ENCODE results near the gene GAMT.
A peak's percentile ranks its signal among the peaks of the same experiment; 100 is the strongest.

The GAMT gene

GRCh38 chr19:1400281-1401137, 833 bp downstream of the GAMT start:
- Histone ChIP-seq H3K27ac (ENCODE audit: low read depth, low read length) (no peak overlapping the region), H3K4me1 (ENCODE audit: control insufficient read depth, insufficient read depth, low read length) (peaks cover 2% of the 10 kb centered on the region), H3K4me3 (ENCODE audit: low read length) (peak overlapping the region; percentile 67), H3K36me3 (ENCODE audit: control insufficient read depth, insufficient read depth, low read length) (no peaks in the 10 kb centered on the region), H3K27me3 (ENCODE audit: control insufficient read depth, insufficient read depth, low read length) (peaks cover 15% of the 10 kb centered on the region), H3K9ac (ENCODE audit: low read length) (no peak overlapping the region)

GRCh38 chr19:1399745-1400144, 1.6 kb downstream of the GAMT start:
- Histone ChIP-seq H3K36me3 (ENCODE audit: control insufficient read depth, insufficient read depth, low read length) (no peaks in the 10 kb centered on the region), H3K27ac (ENCODE audit: low read depth, low read length) (no peak overlapping the region), H3K4me3 (ENCODE audit: low read length) (no peak overlapping the region), H3K9ac (ENCODE audit: low read length) (no peak overlapping the region), H3K27me3 (ENCODE audit: control insufficient read depth, insufficient read depth, low read length) (peaks cover 15% of the 10 kb centered on the region), H3K4me1 (ENCODE audit: control insufficient read depth, insufficient read depth, low read length) (peaks cover 2% of the 10 kb centered on the region)

DNA sequence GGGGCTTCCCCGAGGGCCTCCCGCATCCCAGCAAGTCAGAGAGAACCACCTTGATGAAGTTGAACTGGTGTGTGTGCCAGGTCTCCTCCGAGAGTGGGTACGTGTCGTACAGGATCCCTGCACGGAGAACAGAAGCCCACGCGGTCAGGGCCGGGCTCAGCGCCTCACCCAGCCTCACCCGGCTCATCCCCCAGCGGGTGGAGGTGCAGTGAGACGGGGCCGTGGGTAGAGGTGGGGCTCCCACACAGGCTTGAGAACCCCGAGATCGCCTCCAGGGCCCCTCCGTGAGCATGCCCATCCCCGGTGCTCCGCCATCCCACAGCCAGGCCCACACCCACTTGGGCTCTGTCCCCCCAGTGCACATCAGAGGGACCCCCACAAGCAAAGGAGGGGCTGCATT, 2.3 kb downstream of the GAMT start:
- no peak overlapping the region for H3K9ac ChIP-seq (ENCODE audit: low read length)
- no peak overlapping the region for H3K4me3 ChIP-seq (ENCODE audit: low read length)
- no peaks in the 10 kb centered on the region for H3K36me3 ChIP-seq (ENCODE audit: control insufficient read depth, insufficient read depth, low read length)
- peaks cover 15% of the 10 kb centered on the region for H3K27me3 ChIP-seq (ENCODE audit: control insufficient read depth, insufficient read depth, low read length)
- peaks cover 2% of the 10 kb centered on the region for H3K4me1 ChIP-seq (ENCODE audit: control insufficient read depth, insufficient read depth, low read length)
- H3K27ac ChIP-seq (ENCODE audit: low read depth, low read length), result no peak overlapping the region

DNA sequence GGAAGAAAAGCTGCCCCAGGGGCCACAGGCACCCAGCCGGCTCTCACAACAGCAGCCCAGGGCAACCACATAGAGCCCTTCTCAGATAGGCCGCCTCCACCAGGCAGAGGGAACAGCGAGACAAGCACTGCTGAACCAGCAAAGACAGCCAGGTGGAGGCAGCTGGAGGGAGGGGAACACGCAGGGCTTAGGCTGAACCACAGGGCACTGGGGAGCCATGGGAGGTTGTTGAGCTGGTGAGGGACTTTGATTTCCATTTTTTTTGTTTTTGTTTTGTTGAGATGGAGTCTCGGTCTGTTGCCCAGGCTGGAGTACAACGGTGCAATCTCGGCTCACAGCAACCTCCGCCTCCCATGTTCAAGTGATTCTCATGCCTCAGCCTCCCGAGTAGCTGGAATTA, 3.5 kb downstream of the GAMT start:
- no peak overlapping the region for H3K9ac ChIP-seq (ENCODE audit: low read length)
- H3K4me3 ChIP-seq (ENCODE audit: low read length), result no peak overlapping the region
- H3K27me3 ChIP-seq (ENCODE audit: control insufficient read depth, insufficient read depth, low read length), result peaks cover 12% of the 10 kb centered on the region
- H3K4me1 ChIP-seq (ENCODE audit: control insufficient read depth, insufficient read depth, low read length), result peaks cover 2% of the 10 kb centered on the region
- H3K36me3 ChIP-seq (ENCODE audit: control insufficient read depth, insufficient read depth, low read length), result peaks cover 9% of the 10 kb centered on the region
- H3K27ac ChIP-seq (ENCODE audit: low read depth, low read length), result no peak overlapping the region

GRCh38 chr19:1396768-1397679, 4.3 kb downstream of the GAMT start:
- Histone ChIP-seq H3K36me3 (ENCODE audit: control insufficient read depth, insufficient read depth, low read length) (peaks cover 12% of the 10 kb centered on the region), H3K9ac (ENCODE audit: low read length) (no peak overlapping the region), H3K4me3 (ENCODE audit: low read length) (no peak overlapping the region), H3K27me3 (ENCODE audit: control insufficient read depth, insufficient read depth, low read length) (peaks cover 5% of the 10 kb centered on the region), H3K27ac (ENCODE audit: low read depth, low read length) (no peak overlapping the region), H3K4me1 (ENCODE audit: control insufficient read depth, insufficient read depth, low read length) (peaks cover 2% of the 10 kb centered on the region)

GRCh38 chr19:1396019-1396767, 5.1 kb downstream of the GAMT start:
- Histone ChIP-seq H3K4me1 (ENCODE audit: control insufficient read depth, insufficient read depth, low read length) (peaks cover 2% of the 10 kb centered on the region), H3K27ac (ENCODE audit: low read depth, low read length) (no peak overlapping the region), H3K36me3 (ENCODE audit: control insufficient read depth, insufficient read depth, low read length) (peaks cover 12% of the 10 kb centered on the region), H3K4me3 (ENCODE audit: low read length) (no peak overlapping the region), H3K27me3 (ENCODE audit: control insufficient read depth, insufficient read depth, low read length) (peaks cover 4% of the 10 kb centered on the region), H3K9ac (ENCODE audit: low read length) (no peak overlapping the region)

DNA sequence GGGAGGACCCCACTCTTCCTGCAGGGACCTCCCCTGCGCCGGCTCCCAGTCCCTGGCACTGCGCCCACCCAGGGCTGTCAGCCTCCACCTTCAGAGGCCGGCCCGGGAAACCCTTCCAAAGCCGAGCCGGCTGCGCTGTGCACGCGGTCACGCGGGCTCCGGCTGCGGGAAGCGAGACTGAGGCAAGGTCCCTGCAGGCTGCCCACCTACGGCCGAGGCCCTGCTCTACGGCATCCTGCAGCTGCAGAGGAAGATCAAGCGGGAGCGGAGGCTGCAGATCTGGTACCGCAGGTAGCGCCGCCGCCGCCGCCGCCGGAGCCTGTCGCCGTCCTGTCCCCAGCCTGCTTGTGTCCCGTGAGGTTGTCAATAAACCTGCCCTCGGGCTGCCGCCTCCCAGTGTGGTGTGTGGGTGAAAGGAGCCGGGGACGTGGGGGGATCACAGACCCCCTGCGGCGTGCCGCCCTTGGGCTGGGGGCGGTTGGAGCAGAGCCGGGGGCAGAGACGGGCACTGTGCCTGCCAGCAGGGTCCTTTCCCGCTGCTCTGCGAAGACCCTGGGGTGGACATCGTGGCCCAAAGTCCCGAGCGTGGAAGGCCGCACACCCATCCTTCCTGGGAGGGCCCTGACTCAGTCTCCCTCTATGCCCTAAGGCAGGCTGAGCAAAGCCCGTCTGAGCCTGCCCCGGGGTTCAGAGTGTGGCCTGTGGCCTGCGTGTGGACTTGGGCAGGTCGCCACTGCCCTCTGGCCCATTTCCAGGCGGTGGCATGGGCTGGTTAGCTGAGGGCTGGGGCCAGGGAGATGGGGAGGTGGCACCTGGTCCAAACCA, 5.9 kb downstream of the GAMT start:
- H3K4me3 ChIP-seq (ENCODE audit: low read length), result no peak overlapping the region
- no peaks in the 10 kb centered on the region for H3K4me1 ChIP-seq (ENCODE audit: control insufficient read depth, insufficient read depth, low read length)
- H3K27ac ChIP-seq (ENCODE audit: low read depth, low read length), result no peak overlapping the region
- no peak overlapping the region for H3K9ac ChIP-seq (ENCODE audit: low read length)
- peaks cover 4% of the 10 kb centered on the region for H3K27me3 ChIP-seq (ENCODE audit: control insufficient read depth, insufficient read depth, low read length)
- H3K36me3 ChIP-seq (ENCODE audit: control insufficient read depth, insufficient read depth, low read length), result peaks cover 15% of the 10 kb centered on the region

DNA sequence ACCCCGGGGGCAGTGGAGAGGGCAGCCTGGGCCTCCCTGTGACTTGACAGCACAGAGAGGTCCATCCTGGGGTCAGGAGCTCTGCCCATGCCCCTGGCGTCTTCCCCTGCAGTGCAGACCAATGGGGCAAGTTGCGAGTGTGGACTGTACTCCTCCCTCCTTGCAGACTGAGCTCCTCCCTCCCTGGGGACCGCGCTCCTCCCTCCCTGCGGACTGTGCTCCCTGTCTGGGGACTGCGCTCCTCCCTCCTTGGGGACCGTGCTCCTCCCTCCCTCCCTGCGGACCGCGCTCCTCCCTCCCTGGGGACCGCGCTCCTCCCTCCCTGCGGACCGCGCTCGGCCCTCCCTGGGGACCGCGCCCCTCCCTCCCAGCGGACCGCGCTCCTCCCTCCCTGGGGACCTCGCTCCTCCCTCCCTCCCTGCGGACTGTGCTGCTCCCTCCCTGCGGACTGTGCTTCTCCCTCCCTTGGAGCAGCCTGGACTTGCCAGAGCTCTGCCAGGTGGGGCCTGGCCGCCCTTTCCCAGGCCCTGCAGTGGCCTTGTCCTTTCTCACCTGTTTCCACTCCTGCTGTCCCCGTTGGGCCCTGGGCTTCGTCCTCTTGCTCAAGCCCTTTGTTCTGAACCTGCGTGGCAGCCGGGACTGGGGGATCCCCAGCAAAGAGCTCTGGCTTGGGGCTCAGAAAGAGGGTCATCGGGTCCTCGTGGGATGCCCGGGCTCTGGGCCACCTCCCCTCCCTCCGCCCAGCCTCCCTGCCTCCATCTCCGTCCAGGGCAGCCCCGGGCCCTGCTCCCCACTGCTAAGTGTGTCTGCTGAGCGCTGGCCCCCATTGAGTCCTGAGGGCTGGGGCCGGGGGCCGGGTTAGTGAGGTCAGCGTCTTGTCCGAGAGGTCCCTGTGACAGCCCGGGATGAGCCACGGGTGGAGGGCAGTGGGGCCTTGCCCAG, 6.8 kb downstream of the GAMT start:
- Histone ChIP-seq H3K27me3 (ENCODE audit: control insufficient read depth, insufficient read depth, low read length) (peaks cover 4% of the 10 kb centered on the region), H3K4me1 (ENCODE audit: control insufficient read depth, insufficient read depth, low read length) (no peaks in the 10 kb centered on the region), H3K4me3 (ENCODE audit: low read length) (no peak overlapping the region), H3K9ac (ENCODE audit: low read length) (no peak overlapping the region), H3K27ac (ENCODE audit: low read depth, low read length) (no peak overlapping the region), H3K36me3 (ENCODE audit: control insufficient read depth, insufficient read depth, low read length) (peaks cover 17% of the 10 kb centered on the region)

DNA sequence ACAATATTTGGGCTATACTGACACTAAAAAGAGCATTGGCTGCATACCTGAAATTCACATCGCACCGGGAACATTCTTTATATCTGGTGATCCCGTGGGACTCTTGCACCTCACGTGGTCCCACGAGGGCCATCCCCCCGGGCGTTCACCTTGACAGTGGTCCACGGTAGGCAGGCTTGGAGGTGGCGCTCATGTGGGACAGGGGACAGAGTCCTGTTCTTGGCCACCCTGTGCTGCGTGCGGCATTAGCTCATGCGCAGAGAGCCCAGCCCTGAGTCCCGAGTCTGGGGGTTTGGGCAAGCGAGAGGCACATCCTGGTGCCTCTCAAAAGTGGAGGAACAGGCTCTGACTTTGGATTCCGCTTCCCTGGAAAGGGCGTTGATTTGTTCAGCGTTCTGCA, 7.5 kb downstream of the GAMT start:
- Histone ChIP-seq H3K27me3 (ENCODE audit: control insufficient read depth, insufficient read depth, low read length) (no peaks in the 10 kb centered on the region), H3K9ac (ENCODE audit: low read length) (no peak overlapping the region), H3K27ac (ENCODE audit: low read depth, low read length) (no peak overlapping the region), H3K4me1 (ENCODE audit: control insufficient read depth, insufficient read depth, low read length) (no peaks in the 10 kb centered on the region), H3K4me3 (ENCODE audit: low read length) (no peak overlapping the region), H3K36me3 (ENCODE audit: control insufficient read depth, insufficient read depth, low read length) (peaks cover 24% of the 10 kb centered on the region)

DNA sequence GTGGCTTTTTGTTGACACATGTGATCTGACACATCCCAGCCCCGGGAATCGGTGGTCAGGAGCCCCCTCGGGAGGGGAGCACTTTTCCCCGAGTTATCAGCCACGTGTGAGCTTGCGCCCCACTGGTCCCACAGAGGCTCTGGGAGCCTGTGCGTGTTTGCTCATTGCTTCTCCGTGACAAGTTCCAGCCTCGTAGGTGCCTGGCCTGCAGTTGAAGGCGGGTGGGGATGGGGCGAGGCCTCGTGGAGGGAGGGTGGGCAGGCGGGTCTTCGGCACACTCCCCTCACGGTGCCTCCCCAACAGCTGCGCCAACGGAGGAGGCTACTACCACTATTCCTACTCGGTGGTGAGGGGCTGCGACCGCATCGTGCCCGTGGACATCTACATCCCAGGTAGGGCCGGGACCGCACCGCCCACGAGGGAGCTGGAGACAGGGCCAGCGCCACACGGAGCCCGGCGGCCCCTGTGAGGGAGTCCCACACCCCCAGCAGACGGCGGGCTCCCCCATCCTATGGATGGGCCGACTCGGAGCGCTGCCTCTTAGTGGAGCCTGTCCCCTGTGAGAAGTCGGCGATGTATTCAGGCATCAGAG, 8.3 kb downstream of the GAMT start:
- H3K36me3 ChIP-seq (ENCODE audit: control insufficient read depth, insufficient read depth, low read length), result peaks cover 25% of the 10 kb centered on the region
- no peak overlapping the region for H3K9ac ChIP-seq (ENCODE audit: low read length)
- H3K4me1 ChIP-seq (ENCODE audit: control insufficient read depth, insufficient read depth, low read length), result no peaks in the 10 kb centered on the region
- no peak overlapping the region for H3K27ac ChIP-seq (ENCODE audit: low read depth, low read length)
- no peak overlapping the region for H3K4me3 ChIP-seq (ENCODE audit: low read length)
- H3K27me3 ChIP-seq (ENCODE audit: control insufficient read depth, insufficient read depth, low read length), result no peaks in the 10 kb centered on the region
